K562 (cell line): ENCODE data around the gene ATP2A2. TPM values are rescaled to one million over a fixed set of nuclear protein-coding genes. Genes with fewer than 3 reads are reported as not detected.
A peak's percentile ranks its signal among the peaks of the same experiment; 100 is the strongest.

Source experiments
- ATAC-seq: fragments of 200-7000 bp; cut with Tn5 transposase; 3 replicates; pipeline ENCODE4 v1.9.1; 2020; ENCODE audit warnings: moderate library complexity
- BruUV-seq: library from RNA; stranded (reverse); fragments of 400-500 nt; replicated peaks from 2 replicates; lab custom pipeline; 2021; lab: Mats Ljungman, UMichigan
- CTCF ChIA-PET: fragments of 300-600 bp; formaldehyde crosslinking; extraction: SDS; loops from one replicate; lab custom pipeline; 2021; ENCODE audit warnings: low intra/inter-chr PET ratio; lab: Yijun Ruan, JAX
- POLR2A ChIA-PET: fragments of 300-600, 350-650 bp; sonication (Branson Sonifier 250); formaldehyde crosslinking; extraction: SDS; loops from one replicate; lab custom pipeline; 2021; ENCODE audit warnings: antibody characterized with exemption, inconsistent platforms; lab: Yijun Ruan, JAX
- DNase-seq, 4 experiments: peaks; one replicate each; pipeline versions ENCODE4 v3.0.0 to v3.0.0-alpha.2; 2011 to 2018; ENCODE audit warnings: low spot score in 3 of 4, mixed read lengths in 3 of 4; ENCODE audit errors: extremely low read depth in 1 of 4
- FAIRE-seq: peaks from 2 replicates; lab custom pipeline; 2011; peaks lifted over from hg19 to GRCh38; lab: Jason Lieb, UNC
- H2AFZ ChIP-seq: 2 replicates; pipeline ENCODE4 v1.6.0; 2011; ENCODE audit warnings: low read depth, low read length, control low read depth, inconsistent platforms
- H3K27ac ChIP-seq: fragments of 200-600 bp; 3 replicates; pipeline ENCODE4 v1.8.0; 2011; ENCODE audit warnings: low read depth, mild to moderate bottlenecking, control low read depth, inconsistent platforms, low read length, moderate library complexity, mixed read lengths; ENCODE audit errors: extremely low read depth
- H3K27me3 ChIP-seq, 2 experiments: fragments of 300-600 bp in 1 of 2; 2 replicates in 1 of 2; 3 replicates in 1 of 2; pipeline versions ENCODE4 v1.6.0 to v1.8.0; 2011; ENCODE audit warnings: inconsistent platforms in 2 of 2, low read length in 2 of 2, mild to moderate bottlenecking in 1 of 2, mixed read lengths in 1 of 2, moderate library complexity in 1 of 2; ENCODE audit not compliant: control insufficient read depth in 2 of 2, insufficient read depth in 2 of 2
- H3K36me3 ChIP-seq: fragments of 300-600 bp; 3 replicates; pipeline ENCODE4 v1.8.0; 2011; ENCODE audit warnings: mild to moderate bottlenecking, low read length, inconsistent platforms; ENCODE audit not compliant: control insufficient read depth, insufficient read depth
- H3K4me1 ChIP-seq, 2 experiments: fragments of 200-600 bp in 1 of 2; replicated peaks in 1 of 2; 2 replicates in 1 of 2; 3 replicates in 1 of 2; pipeline versions ENCODE4 v1.5.1 to v1.8.0; 2011; ENCODE audit warnings: inconsistent platforms in 2 of 2, low read length in 2 of 2, mild to moderate bottlenecking in 1 of 2, mixed read lengths in 1 of 2, moderate library complexity in 1 of 2; ENCODE audit not compliant: control insufficient read depth in 2 of 2, insufficient read depth in 2 of 2
- H3K4me2 ChIP-seq: 2 replicates; pipeline ENCODE4 v1.6.1; 2011; ENCODE audit warnings: low read length, control low read depth, inconsistent platforms, mixed read lengths; ENCODE audit not compliant: insufficient read depth
- H3K4me3 ChIP-seq: fragments of 200-600 bp; sonication (generic), shearing (Covaris generic); 2 replicates; pipeline ENCODE4 v1.5.1; 2016; ENCODE audit warnings: control low read depth, inconsistent platforms
- H3K79me2 ChIP-seq: fragments of 200-600 bp; 3 replicates; pipeline ENCODE4 v1.8.0; 2011; ENCODE audit warnings: low read length, inconsistent platforms; ENCODE audit not compliant: control insufficient read depth, insufficient read depth
- H3K9ac ChIP-seq, 2 experiments: 2 replicates each; pipeline versions ENCODE4 v1.6.0 to v1.6.1; 2011; ENCODE audit warnings: low read depth in 2 of 2, low read length in 2 of 2, control low read depth in 1 of 2, inconsistent platforms in 1 of 2, mild to moderate bottlenecking in 1 of 2, mixed read lengths in 1 of 2; ENCODE audit not compliant: insufficient read depth in 1 of 2
- H3K9me1 ChIP-seq: one replicate; pipeline ENCODE4 v1.6.0; 2011; ENCODE audit warnings: inconsistent platforms, mild to moderate bottlenecking, low read length, moderate library complexity; ENCODE audit not compliant: control insufficient read depth, insufficient read depth
- H3K9me3 ChIP-seq: replicated peaks from 2 replicates; pipeline ENCODE4 v1.5.1; 2011; ENCODE audit warnings: low read depth, low read length, inconsistent platforms; ENCODE audit not compliant: control insufficient read depth, insufficient read depth
- H4K20me1 ChIP-seq: replicated peaks from 2 replicates; pipeline ENCODE4 v1.6.1; 2011; ENCODE audit warnings: low read length, inconsistent platforms, mixed read lengths; ENCODE audit not compliant: control insufficient read depth, insufficient read depth
- ASH1L ChIP-seq: fragments of 450-650 bp; IDR thresholded peaks from 2 replicates; pipeline ENCODE4 v1.6.1; 2018; ENCODE audit warnings: borderline replicate concordance, mild to moderate bottlenecking, low read depth; ENCODE audit not compliant: partially characterized antibody
- FOS ChIP-seq: IDR thresholded peaks from 3 replicates; pipeline ENCODE4 v1.6.1; 2011; ENCODE audit not compliant: insufficient read length; ENCODE audit errors: extremely low read depth
- PRPF4 ChIP-seq: fragments of 200-400 bp; formaldehyde crosslinking; IDR thresholded peaks from one replicate; pipeline ENCODE4 v1.6.1; 2017; ENCODE audit warnings: low read length, low read depth, mild to moderate bottlenecking; ENCODE audit not compliant: insufficient read depth, poor library complexity, severe bottlenecking
- SUPT5H ChIP-seq: fragments of 450-650 bp; IDR thresholded peaks from 2 replicates; pipeline ENCODE4 v1.6.1; 2016
- ZBED1 ChIP-seq: IDR thresholded peaks from 2 replicates; pipeline ENCODE4 v1.6.1; 2014
- ZBTB1 ChIP-seq: sonication (generic); formaldehyde crosslinking; IDR thresholded peaks from 2 replicates; pipeline ENCODE4 v1.8.1; 2023; ENCODE audit warnings: missing genetic modification reagents, low read depth, mild to moderate bottlenecking, borderline replicate concordance
- WGBS: fragments of 100-300 bp; shearing (Covaris generic); methylation state at CpG from one replicate; pipeline ENCODE4 v1.1.6; 2016; ENCODE audit warnings: low coverage, mixed read lengths; ENCODE audit not compliant: insufficient coverage; ENCODE audit errors: missing lambda C conversion rate; 5-methylcytosine and 5-hydroxymethylcytosine counted together
- in situ Hi-C: fragments of 300-500 bp; cut with MboI; formaldehyde crosslinking; loops from 4 replicates; pipeline ENCODE4 v1.15.0; 2018; ENCODE audit warnings: inconsistent platforms, mixed read lengths
- intact Hi-C: fragments of 100-400 bp; cut with micrococcal nuclease; formaldehyde crosslinking; loops from 2 replicates; pipeline ENCODE4 v1.14.2; 2022
- polyA plus RNA-seq, 8 experiments: library from polyadenylated mRNA; depleted of rRNA in 4 of 8; stranded (reverse) in 5 of 8; unstranded in 3 of 8; fragments of >200 nt; fragmentation: Nextera tagmentation in 2 of 8; fragmentation: Illumina TruSeq in 1 of 8; extraction: Ambion mirVana in 2 of 8; extraction: Trizol in 1 of 8; gene quantifications; 2 replicates each; pipeline versions ENCODE4 v1.2.1 to v1.2.3, GENCODE V29; 2011 to 2014; ENCODE audit warnings: inconsistent platforms in 1 of 8, missing spikeins in 1 of 8
- total RNA-seq, 7 experiments: library from RNA; depleted of rRNA in 6 of 7; stranded (reverse); fragments of >200 nt in 6 of 7; fragmentation: Illumina TruSeq in 2 of 7; extraction: Trizol in 2 of 7; gene quantifications; 2 replicates each; pipeline versions ENCODE4 v1.2.1 to v1.2.3, GENCODE V29; 2011 to 2021; ENCODE audit warnings: low replicate concordance in 1 of 7
- TF ChIP-seq, protein P1 (sequence below): sonication (generic); formaldehyde crosslinking; IDR thresholded peaks from 2 replicates; pipeline ENCODE4 v1.8.0; 2022; ENCODE audit warnings: mild to moderate bottlenecking, missing genetic modification reagents

The ATP2A2 gene
- total and polyA plus RNA-seq, 9 of the 15 experiments (the other 6 are each of a cell fraction or from before 2014, with no cell fraction given), result 5.2 to 205 (median 51.6) TPM

DNA sequence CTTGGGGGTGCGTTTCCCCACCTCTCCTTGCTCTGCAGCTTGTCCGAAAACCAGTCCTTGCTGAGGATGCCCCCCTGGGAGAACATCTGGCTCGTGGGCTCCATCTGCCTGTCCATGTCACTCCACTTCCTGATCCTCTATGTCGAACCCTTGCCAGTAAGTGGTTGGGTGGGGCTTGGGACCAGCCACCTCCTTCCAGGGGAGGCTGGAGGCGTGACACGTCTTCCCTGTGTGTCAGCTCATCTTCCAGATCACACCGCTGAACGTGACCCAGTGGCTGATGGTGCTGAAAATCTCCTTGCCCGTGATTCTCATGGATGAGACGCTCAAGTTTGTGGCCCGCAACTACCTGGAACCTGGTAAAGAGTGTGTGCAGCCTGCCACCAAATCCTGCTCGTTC is 64.9 kb downstream of the ATP2A2 start:
- ATAC-seq (no peak), FAIRE-seq (no peak), DNase-seq (no peak)
- TF ChIP-seq, protein P1, sequence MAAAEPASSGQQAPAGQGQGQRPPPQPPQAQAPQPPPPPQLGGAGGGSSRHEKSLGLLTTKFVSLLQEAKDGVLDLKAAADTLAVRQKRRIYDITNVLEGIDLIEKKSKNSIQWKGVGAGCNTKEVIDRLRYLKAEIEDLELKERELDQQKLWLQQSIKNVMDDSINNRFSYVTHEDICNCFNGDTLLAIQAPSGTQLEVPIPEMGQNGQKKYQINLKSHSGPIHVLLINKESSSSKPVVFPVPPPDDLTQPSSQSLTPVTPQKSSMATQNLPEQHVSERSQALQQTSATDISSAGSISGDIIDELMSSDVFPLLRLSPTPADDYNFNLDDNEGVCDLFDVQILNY (CRISPR knock-in tag), result no peak
- TF ChIP-seq ZBTB1 (CRISPR knock-in tag) (no peak), ZBED1 (no peak), ASH1L (no peak), FOS (no peak), SUPT5H (peak; percentile 35; the same call in 1 of the 2 replicates), PRPF4 (no peak)
- Histone ChIP-seq H3K4me2 (no peak overlapping the region), H3K9me1 (no peaks in the 10 kb centered on the region), H2AFZ (no peak overlapping the region), H3K9ac (peak overlapping the region in 1 of 2 experiments; percentile 29; a peak in 1 of 4 replicates), H3K4me1 (no peaks in the 10 kb centered on the region), H3K79me2 (no peaks in the 10 kb centered on the region), H3K36me3 (peaks cover 100% of the 10 kb centered on the region), H3K27me3 (no peaks in the 10 kb centered on the region), H4K20me1 (peaks cover 11% of the 10 kb centered on the region; the same call in 1 of the 2 replicates), H3K9me3 (no peaks in the 10 kb centered on the region), H3K4me3 (no peak overlapping the region), H3K27ac (no peak overlapping the region)
- intact Hi-C loops (no loop called here), in situ Hi-C loops (no loop called here)
- CTCF ChIA-PET, result no interaction called here
- POLR2A ChIA-PET, result interaction anchor here (0.7 to 0.9 kb wide), 2 partner anchors 8 to 13 kb away, joined by 3 to 4 read pairs; no protein-coding TSS in a partner anchor
- WGBS, result 93% methylated on average over 12 of the region's 12 CpGs
- BruUV-seq, result no TSS peak
